GM18868 (cell line): ENCODE measurements around the gene PLCB1.
A peak's percentile ranks its signal among the peaks of the same experiment; 100 is the strongest.
"Not testable (repeated sequence)": the region's sequence is repeated elsewhere in the genome, so short reads cannot be mapped to it uniquely, and the experiment has no call there.

ENCODE experiments used
- ATAC-seq: cut with Tn5 transposase; IDR thresholded peaks from one replicate; pipeline ENCODE4 v1.9.1; 2021; ENCODE audit warnings: mild to moderate bottlenecking, moderate library complexity; ENCODE audit not compliant: unreplicated experiment

Gene PLCB1

GRCh38 chr20:8328189-8328588, 196.1 kb downstream of the PLCB1 start:
- no peak for ATAC-seq

GRCh38 chr20:8330319-8330784, 198.3 kb downstream of the PLCB1 start:
- ATAC-seq: no peak

GRCh38 chr20:8330785-8331695, 199.0 kb downstream of the PLCB1 start:
- no peak for ATAC-seq

- no peak for ATAC-seq
Measured at GRCh38 chr20:8331740-8332412, 199.8 kb downstream of the PLCB1 start.

- no peak for ATAC-seq
Measured at GRCh38 chr20:8334641-8335040, 202.6 kb downstream of the PLCB1 start.

GRCh38 chr20:8335059-8335458, 203.0 kb downstream of the PLCB1 start:
- ATAC-seq: no peak

- no peak for ATAC-seq
Measured at GRCh38 chr20:8335495-8336195, 203.6 kb downstream of the PLCB1 start.

GRCh38 chr20:8339349-8339748, 207.3 kb downstream of the PLCB1 start:
- no peak for ATAC-seq

- no peak for ATAC-seq
Measured at GRCh38 chr20:8342391-8342790, 210.3 kb downstream of the PLCB1 start.

GRCh38 chr20:8344106-8344505, 212.0 kb downstream of the PLCB1 start:
- ATAC-seq: no peak

- no peak for ATAC-seq
Measured at GRCh38 chr20:8344631-8345030, 212.6 kb downstream of the PLCB1 start.

- ATAC-seq: no peak
Measured at GRCh38 chr20:8346700-8347270, 214.7 kb downstream of the PLCB1 start.

GRCh38 chr20:8350225-8350624, 218.2 kb downstream of the PLCB1 start:
- not testable (repeated sequence) for ATAC-seq

- ATAC-seq: no peak
Measured at GRCh38 chr20:8352486-8352885, 220.4 kb downstream of the PLCB1 start.

- no peak for ATAC-seq
Measured at GRCh38 chr20:8353512-8353911, 221.4 kb downstream of the PLCB1 start.

GRCh38 chr20:8355453-8355852, 223.4 kb downstream of the PLCB1 start:
- ATAC-seq: no peak

GRCh38 chr20:8356806-8357205, 224.7 kb downstream of the PLCB1 start:
- no peak for ATAC-seq

- ATAC-seq: no peak
Measured at GRCh38 chr20:8357703-8358102, 225.6 kb downstream of the PLCB1 start.

GRCh38 chr20:8360035-8360434, 228.0 kb downstream of the PLCB1 start:
- ATAC-seq: no peak

GRCh38 chr20:8361006-8361652, 229.1 kb downstream of the PLCB1 start:
- ATAC-seq: peak; percentile 61

- ATAC-seq: no peak
Measured at GRCh38 chr20:8361779-8362178, 229.7 kb downstream of the PLCB1 start.
